H1 (cell line): Measurements from ENCODE around the gene CACNG3. TPM values are rescaled to one million over a fixed set of nuclear protein-coding genes. Genes with fewer than 3 reads are reported as not detected.

Experiments
- CTCF ChIA-PET: fragments of 300-600 bp; sonication (Branson Sonifier 250); formaldehyde crosslinking; loops from one replicate; lab custom pipeline; 2021; ENCODE audit not compliant: partially characterized antibody; lab: Charles Lee
- POLR2A ChIA-PET: fragments of 300-600 bp; sonication (Branson Sonifier 250); formaldehyde crosslinking; loops from one replicate; lab custom pipeline; 2021; ENCODE audit warnings: inconsistent platforms; ENCODE audit not compliant: partially characterized antibody; lab: Charles Lee
- DNase-seq, 2 experiments: peaks; one replicate each; pipeline versions ENCODE4 v3.0.0 to v3.0.0-alpha.2; 2010 to 2022; ENCODE audit warnings: low spot score in 2 of 2, low read depth in 1 of 2, mixed read lengths in 1 of 2
- FAIRE-seq: peaks from 2 replicates; lab custom pipeline; 2011; peaks lifted over from hg19 to GRCh38; lab: Jason Lieb, UNC
- H2AFZ ChIP-seq: 2 replicates; pipeline ENCODE4 v1.8.1; 2012; ENCODE audit warnings: low read length, inconsistent platforms
- H2AK5ac ChIP-seq: 2 replicates; pipeline ENCODE4 v1.6.1; 2013; ENCODE audit warnings: low read depth, low read length
- H2BK120ac ChIP-seq: replicated peaks from 2 replicates; pipeline ENCODE3; 2013; ENCODE audit warnings: low read depth, low read length, inconsistent platforms
- H2BK12ac ChIP-seq: 2 replicates; pipeline ENCODE4 v1.6.1; 2013; ENCODE audit warnings: low read depth, low read length
- H2BK15ac ChIP-seq: 2 replicates; pipeline ENCODE4 v1.6.1; 2013; ENCODE audit warnings: low read length
- H2BK20ac ChIP-seq: 2 replicates; pipeline ENCODE4 v1.6.1; 2013; ENCODE audit warnings: low read length
- H2BK5ac ChIP-seq: 2 replicates; pipeline ENCODE4 v1.6.1; 2013; ENCODE audit warnings: low read depth, low read length
- H3K14ac ChIP-seq: 2 replicates; pipeline ENCODE4 v1.6.1; 2013; ENCODE audit warnings: inconsistent platforms; ENCODE audit not compliant: insufficient read length
- H3K18ac ChIP-seq: 2 replicates; pipeline ENCODE4 v1.6.1; 2013; ENCODE audit warnings: low read length; ENCODE audit errors: extremely low read depth
- H3K23ac ChIP-seq: 2 replicates; pipeline ENCODE4 v1.6.1; 2013; ENCODE audit warnings: inconsistent platforms; ENCODE audit not compliant: insufficient read length
- H3K23me2 ChIP-seq: 2 replicates; pipeline ENCODE4 v1.6.1; 2013; ENCODE audit warnings: low read depth, low read length
- H3K27ac ChIP-seq: 2 replicates; pipeline ENCODE4 v1.6.1; 2011; ENCODE audit warnings: low read depth, low read length, inconsistent platforms
- H3K27me3 ChIP-seq, 4 experiments: replicated peaks in 1 of 4; 1 replicate in 1 of 4; 2 replicates in 3 of 4; pipeline versions ENCODE4 v1.6.1 to v1.8.1; 2011 to 2013; ENCODE audit warnings: low read length in 3 of 4, mild to moderate bottlenecking in 3 of 4, inconsistent platforms in 2 of 4, mixed read lengths in 2 of 4, moderate library complexity in 1 of 4; ENCODE audit not compliant: control insufficient read depth in 3 of 4, insufficient read depth in 3 of 4; ENCODE audit errors: extremely low read depth in 1 of 4
- H3K36me3 ChIP-seq, 4 experiments: 2 replicates each; pipeline versions ENCODE4 v1.6.1 to v1.8.1; 2011 to 2013; ENCODE audit warnings: mild to moderate bottlenecking in 4 of 4, low read length in 3 of 4, moderate library complexity in 2 of 4, control low read depth in 1 of 4, inconsistent platforms in 1 of 4; ENCODE audit not compliant: insufficient read depth in 4 of 4, control insufficient read depth in 2 of 4
- H3K4ac ChIP-seq: replicated peaks from 2 replicates; pipeline ENCODE3; 2013; ENCODE audit warnings: low read length, low read depth, mixed read lengths, inconsistent platforms; ENCODE audit not compliant: insufficient read length
- H3K4me1 ChIP-seq, 4 experiments: replicated peaks in 1 of 4; 1 replicate in 1 of 4; 2 replicates in 3 of 4; pipeline versions ENCODE4 v1.6.1 to v1.8.1; 2011 to 2013; ENCODE audit warnings: low read length in 3 of 4, inconsistent platforms in 2 of 4, mixed read lengths in 1 of 4; ENCODE audit not compliant: insufficient read depth in 4 of 4, control insufficient read depth in 3 of 4
- H3K4me2 ChIP-seq, 2 experiments: 2 replicates each; pipeline versions ENCODE4 v1.6.1 to v1.8.1; 2011 to 2013; ENCODE audit warnings: low read depth in 2 of 2, low read length in 2 of 2, control low read depth in 1 of 2, inconsistent platforms in 1 of 2, mild to moderate bottlenecking in 1 of 2; ENCODE audit not compliant: insufficient read depth in 1 of 2
- H3K4me3 ChIP-seq, 4 experiments: fragments of 200-600, 300-600 bp in 1 of 4; sonication (generic), shearing (Covaris generic), sonication (Bioruptor Twin) in 1 of 4; 2 replicates each; pipeline versions ENCODE4 v1.5.1 to v1.8.1; 2011 to 2016; ENCODE audit warnings: low read length in 4 of 4, low read depth in 3 of 4, control low read depth in 2 of 4, inconsistent platforms in 2 of 4, mild to moderate bottlenecking in 2 of 4, mixed read lengths in 1 of 4, moderate library complexity in 1 of 4; ENCODE audit not compliant: insufficient read depth in 2 of 4; ENCODE audit errors: extremely low read depth in 1 of 4
- H3K56ac ChIP-seq: replicated peaks from 2 replicates; pipeline ENCODE3; 2013; ENCODE audit warnings: low read depth, mild to moderate bottlenecking, mixed read lengths, low read length, inconsistent platforms; ENCODE audit not compliant: insufficient read length
- H3K79me1 ChIP-seq: 2 replicates; pipeline ENCODE4 v1.6.1; 2013; ENCODE audit warnings: low read depth, low read length, control low read depth
- H3K79me2 ChIP-seq, 2 experiments: 2 replicates each; pipeline versions ENCODE4 v1.6.1 to v1.8.1; 2012 to 2013; ENCODE audit warnings: low read length in 2 of 2, mild to moderate bottlenecking in 2 of 2, inconsistent platforms in 1 of 2; ENCODE audit not compliant: insufficient read depth in 2 of 2, control insufficient read depth in 1 of 2
- H3K9ac ChIP-seq, 4 experiments: replicated peaks in 1 of 4; 1 replicate in 1 of 4; 2 replicates in 3 of 4; pipeline versions ENCODE4 v1.6.1 to v1.8.1; 2011 to 2013; ENCODE audit warnings: low read depth in 3 of 4, low read length in 3 of 4, control low read depth in 2 of 4, mild to moderate bottlenecking in 2 of 4, moderate library complexity in 2 of 4, inconsistent platforms in 1 of 4; ENCODE audit errors: extremely low read depth in 1 of 4
- H3K9me3 ChIP-seq, 2 experiments: 2 replicates each; pipeline versions ENCODE4 v1.6.1 to v1.8.1; 2012 to 2013; ENCODE audit warnings: mild to moderate bottlenecking in 2 of 2, moderate library complexity in 2 of 2, control low read depth in 1 of 2, inconsistent platforms in 1 of 2, low read depth in 1 of 2, low read length in 1 of 2, mixed read lengths in 1 of 2; ENCODE audit not compliant: insufficient read depth in 2 of 2
- H4K20me1 ChIP-seq, 2 experiments: replicated peaks in 1 of 2; 2 replicates each; pipeline versions ENCODE3 to v1.8.1; 2011 to 2013; ENCODE audit warnings: inconsistent platforms in 2 of 2, low read length in 2 of 2, mild to moderate bottlenecking in 1 of 2; ENCODE audit not compliant: insufficient read depth in 2 of 2, control insufficient read depth in 1 of 2
- H4K5ac ChIP-seq: 2 replicates; pipeline ENCODE4 v1.6.1; 2013; ENCODE audit warnings: low read length, low read depth, mixed read lengths, inconsistent platforms; ENCODE audit not compliant: insufficient read length
- H4K8ac ChIP-seq: 2 replicates; pipeline ENCODE4 v1.8.0; 2013; ENCODE audit warnings: mild to moderate bottlenecking, moderate library complexity, low read length, inconsistent platforms; ENCODE audit not compliant: insufficient read depth; ENCODE audit errors: extremely low read depth
- H4K91ac ChIP-seq: replicated peaks from 2 replicates; pipeline ENCODE3; 2013; ENCODE audit warnings: low read length, mixed read lengths, inconsistent platforms; ENCODE audit not compliant: insufficient read length
- BACH1 ChIP-seq: IDR thresholded peaks from 2 replicates; pipeline ENCODE4 v1.6.1; 2012; ENCODE audit warnings: low read length, improper control_type of control experiment
- EZH2 ChIP-seq: fragments of 200-600 bp; sonication (generic); IDR thresholded peaks from 2 replicates; pipeline ENCODE4 v1.7.1; 2012; ENCODE audit warnings: low read depth, mild to moderate bottlenecking, moderate library complexity, low read length, inconsistent platforms; ENCODE audit not compliant: severe bottlenecking
- GABPA ChIP-seq: IDR thresholded peaks from 2 replicates; pipeline ENCODE4 v1.6.1; 2011; ENCODE audit warnings: mild to moderate bottlenecking, low read length, moderate library complexity, borderline replicate concordance; ENCODE audit not compliant: insufficient read depth
- HDAC2 ChIP-seq, 2 experiments: fragments of 300-600 bp in 1 of 2; sonication (generic) in 1 of 2; IDR thresholded peaks; 2 replicates each; pipeline ENCODE4 v1.6.1; 2011 to 2012; ENCODE audit warnings: low read depth in 2 of 2, low read length in 2 of 2, mild to moderate bottlenecking in 2 of 2, moderate library complexity in 2 of 2, borderline replicate concordance in 1 of 2, inconsistent platforms in 1 of 2
- JUN ChIP-seq: IDR thresholded peaks from 2 replicates; pipeline ENCODE4 v1.6.1; 2011; ENCODE audit warnings: low read depth, mild to moderate bottlenecking, improper control_type of control experiment, low read length
- POLR2A ChIP-seq, 2 experiments: IDR thresholded peaks; 1 replicate in 1 of 2; 2 replicates in 1 of 2; pipeline ENCODE4 v1.6.1; 2011; ENCODE audit warnings: low read depth in 2 of 2, low read length in 2 of 2, mild to moderate bottlenecking in 2 of 2; ENCODE audit errors: control extremely low read depth in 1 of 2
- POLR2AphosphoS5 ChIP-seq: IDR thresholded peaks from 2 replicates; pipeline ENCODE4 v1.6.1; 2011; ENCODE audit warnings: low read depth, low read length
- RNF2 ChIP-seq: fragments of 200-900, 300-1000 bp; sonication (generic); IDR thresholded peaks from 2 replicates; pipeline ENCODE4 v1.7.1; 2016; ENCODE audit warnings: borderline replicate concordance, low read depth, mild to moderate bottlenecking, antibody characterized with exemption, low read length; ENCODE audit not compliant: poor library complexity, severe bottlenecking; ENCODE audit errors: missing control alignments
- SIN3A ChIP-seq, 2 experiments: IDR thresholded peaks in 1 of 2; conservative IDR thresholded peaks in 1 of 2; 2 replicates each; pipeline ENCODE4 v1.6.1; 2011 to 2012; ENCODE audit warnings: low read length in 2 of 2, improper control_type of control experiment in 1 of 2, low read depth in 1 of 2, mild to moderate bottlenecking in 1 of 2
- SP1 ChIP-seq: IDR thresholded peaks from 2 replicates; pipeline ENCODE4 v1.6.1; 2011; ENCODE audit warnings: low read depth, low read length
- TBP ChIP-seq: IDR thresholded peaks from 2 replicates; pipeline ENCODE4 v1.6.1; 2011; ENCODE audit warnings: low read depth, low read length, improper control_type of control experiment
- USF2 ChIP-seq: IDR thresholded peaks from 2 replicates; pipeline ENCODE4 v1.6.1; 2011; ENCODE audit warnings: low read length, improper control_type of control experiment
- YY1 ChIP-seq: IDR thresholded peaks from 2 replicates; pipeline ENCODE4 v1.6.1; 2011; ENCODE audit warnings: low read depth, mild to moderate bottlenecking, low read length
- WGBS, 2 experiments: shearing (Covaris generic) in 1 of 2; methylation state at CpG; one replicate each; pipeline versions ENCODE4 v1.1.6 to v1.1.7; 2013 to 2015; ENCODE audit warnings: low lambda C conversion rate in 2 of 2, mixed read lengths in 2 of 2, inconsistent platforms in 1 of 2, low coverage in 1 of 2, missing lambda C conversion rate in 1 of 2; ENCODE audit not compliant: insufficient replicate concordance in 2 of 2, insufficient coverage in 1 of 2, insufficient read length in 1 of 2; ENCODE audit errors: extremely low coverage in 1 of 2, missing lambda C conversion rate in 1 of 2; 5-methylcytosine and 5-hydroxymethylcytosine counted together
- polyA plus RNA-seq, 7 experiments: library from polyadenylated mRNA; depleted of rRNA in 3 of 7; stranded (reverse) in 5 of 7; unstranded in 2 of 7; fragments of >200 nt in 5 of 7; fragments of 200-250 nt in 2 of 7; gene quantifications; 1 replicate in 5 of 7; 2 replicates in 1 of 7; 4 replicates in 1 of 7; pipeline versions ENCODE4 v1.2.1 to v1.2.3, GENCODE V29; 2011 to 2013; ENCODE audit warnings: missing spikeins in 2 of 7, mixed read lengths in 2 of 7
- total RNA-seq: library from RNA; stranded (reverse); fragmentation: NEBNext Ultra II Directional; extraction: Animal tissue kit (Norgen Biotek cat#: 25700); gene quantifications from 2 replicates; pipeline ENCODE4 v1.2.1, GENCODE V29; 2021

Gene CACNG3
- total and polyA plus RNA-seq, 2 of the 8 experiments (the other 6 are each of a cell fraction or from before 2014, with no cell fraction given): 0.12 TPM; not detected in 1

- H4K8ac ChIP-seq: no peak overlapping the region
- H2BK12ac ChIP-seq: 0 out of 2 replicates have a peak overlapping the region, but pooled peaks have one; percentile 55
- peak overlapping the region; percentile 49; the same call in 1 of the 2 replicates for H2BK5ac ChIP-seq
- H3K4ac ChIP-seq: no peak overlapping the region
- H3K79me2 ChIP-seq: no peaks in the 10 kb centered on the region
- H4K20me1 ChIP-seq: no peaks in the 10 kb centered on the region
- CTCF ChIA-PET: interaction anchor here (1.4 kb wide), 1 partner anchor 300 kb away, joined by 5 read pairs; no protein-coding TSS in a partner anchor
- peak overlapping the region; percentile 62 for H2BK120ac ChIP-seq
- no peak overlapping the region for H3K14ac ChIP-seq
- H3K27me3 ChIP-seq: no peaks in the 10 kb centered on the region
- no peak overlapping the region for H3K23ac ChIP-seq
- POLR2A ChIA-PET: no interaction called here
- H3K36me3 ChIP-seq: no peaks in the 10 kb centered on the region
- peak overlapping the region; percentile 27 for H3K56ac ChIP-seq
- no peak overlapping the region for H2AFZ ChIP-seq
- no peak overlapping the region for H2BK15ac ChIP-seq
- peak overlapping the region; percentile 79; the same call in 1 of the 2 replicates for H3K18ac ChIP-seq
- H3K4me2 ChIP-seq: no peak overlapping the region
- 94% methylated on average over 4 of the region's 4 CpGs; no CpG with 5 or more reads in 1 of the 2 experiments for WGBS, 2 experiments
- H4K91ac ChIP-seq: no peak overlapping the region
- H2AK5ac ChIP-seq: no peak overlapping the region
- DNase-seq (no peak), FAIRE-seq (no peak)
- no peak overlapping the region for H4K5ac ChIP-seq
- H3K9me3 ChIP-seq: no peaks in the 10 kb centered on the region
- H3K79me1 ChIP-seq: no peaks in the 10 kb centered on the region
- H3K23me2 ChIP-seq: no peaks in the 10 kb centered on the region
- H3K9ac ChIP-seq: no peak overlapping the region
- H3K4me3 ChIP-seq: no peak overlapping the region
- peak overlapping the region; percentile 80; the same call in 1 of the 2 replicates for H2BK20ac ChIP-seq
- peaks cover 11 to 24% (median 19%) of the 10 kb centered on the region in 4 experiments; a peak in 5 of 7 replicates for H3K4me1 ChIP-seq
- H3K27ac ChIP-seq: no peak overlapping the region
- TF ChIP-seq SP1: no peak
- no peak for TF ChIP-seq TBP
- TF ChIP-seq RNF2: no peak
- no peak for TF ChIP-seq EZH2
- no peak for TF ChIP-seq SIN3A (conservative IDR thresholded peaks at IDR 0.05 in 1 of 2, IDR thresholded peaks at IDR 0.05 in 1 of 2; ENCODE audit: low read depth in 1 of 2, low read length in 2 of 2)
- TF ChIP-seq BACH1: no peak
- no peak for TF ChIP-seq USF2
- no peak for TF ChIP-seq JUN
- no peak for TF ChIP-seq HDAC2 (IDR thresholded peaks at IDR 0.05; ENCODE audit: borderline replicate concordance in 1 of 2, low read depth in 2 of 2, low read length in 2 of 2)
- TF ChIP-seq POLR2A (IDR thresholded peaks at IDR 0.05; ENCODE audit: control extremely low read depth in 1 of 2, low read depth in 2 of 2, low read length in 2 of 2): no peak
- TF ChIP-seq POLR2AphosphoS5: no peak
- no peak for TF ChIP-seq YY1
- no peak for TF ChIP-seq GABPA
These were observed 89.6 kb downstream of the CACNG3 start for GRCh38 chr16:24345704-24346103.
